Measurements from ENCODE around the gene PARL. TPM values are rescaled to one million over a fixed set of nuclear protein-coding genes. Genes with fewer than 3 reads are reported as not detected.

PARL gene
- polyA plus RNA-seq, 1 of the 3 experiments (the other 2 are of a cell fraction): 50.1 TPM

- Histone ChIP-seq H4K20me1 (ENCODE audit: insufficient read depth) (no peaks in the 10 kb centered on the region), H3K4me3 (ENCODE audit: low read depth in 2 of 2, low read length in 1 of 2) (no peak overlapping the region), H3K9me2 (no peaks in the 10 kb centered on the region), H3K9me3 (no peaks in the 10 kb centered on the region), H2AFZ (ENCODE audit: low read depth) (no peak overlapping the region), H3K79me2 (ENCODE audit: insufficient read depth) (no peaks in the 10 kb centered on the region), H3F3A (replicated peaks; ENCODE audit: insufficient read depth) (no peaks in the 10 kb centered on the region), H3K4me2 (no peak overlapping the region), H3K27me3 (ENCODE audit: insufficient read depth) (no peaks in the 10 kb centered on the region), H3K4me1 (ENCODE audit: control insufficient read depth in 1 of 2, insufficient read depth in 2 of 2, low read depth in 1 of 2, low read length in 1 of 2) (no peaks in the 10 kb centered on the region), H3K36me3 (replicated peaks in 1 of 2; ENCODE audit: control insufficient read depth in 1 of 2, insufficient read depth in 2 of 2, low read length in 1 of 2) (no peaks in the 10 kb centered on the region), H3K9ac (no peak overlapping the region), H3K27ac (ENCODE audit: low read depth in 2 of 2, low read length in 1 of 2) (no peak overlapping the region)
- DNase-seq: no peak
- no peak for TF ChIP-seq MEF2A (IDR thresholded peaks at IDR 0.05; ENCODE audit: borderline replicate concordance, low read depth)
- TF ChIP-seq FOXJ3 (CRISPR knock-in tag; IDR thresholded peaks at IDR 0.05): no peak
- no peak for TF ChIP-seq ELF1 (IDR thresholded peaks at IDR 0.05)
- TF ChIP-seq GATA2 (CRISPR knock-in tag; IDR thresholded peaks at IDR 0.05): no peak
- TF ChIP-seq TCF12 (IDR thresholded peaks at IDR 0.05): no peak
- TF ChIP-seq POLR2AphosphoS5 (IDR thresholded peaks at IDR 0.05; ENCODE audit: low read depth, low read length): no peak
- TF ChIP-seq RXRA (IDR thresholded peaks at IDR 0.05; ENCODE audit: borderline replicate concordance, low read depth): no peak
- no peak for TF ChIP-seq SMC3 (IDR thresholded peaks at IDR 0.05; ENCODE audit: low read depth, low read length)
- TF ChIP-seq JUND (IDR thresholded peaks at IDR 0.05): no peak
- TF ChIP-seq REST (IDR thresholded peaks at IDR 0.05; ENCODE audit: low read depth, low read length): no peak
- no peak for TF ChIP-seq EP300 (IDR thresholded peaks at IDR 0.05; ENCODE audit: borderline replicate concordance in 1 of 2, low read depth in 1 of 2, low read length in 1 of 2)
- TF ChIP-seq, protein P1, sequence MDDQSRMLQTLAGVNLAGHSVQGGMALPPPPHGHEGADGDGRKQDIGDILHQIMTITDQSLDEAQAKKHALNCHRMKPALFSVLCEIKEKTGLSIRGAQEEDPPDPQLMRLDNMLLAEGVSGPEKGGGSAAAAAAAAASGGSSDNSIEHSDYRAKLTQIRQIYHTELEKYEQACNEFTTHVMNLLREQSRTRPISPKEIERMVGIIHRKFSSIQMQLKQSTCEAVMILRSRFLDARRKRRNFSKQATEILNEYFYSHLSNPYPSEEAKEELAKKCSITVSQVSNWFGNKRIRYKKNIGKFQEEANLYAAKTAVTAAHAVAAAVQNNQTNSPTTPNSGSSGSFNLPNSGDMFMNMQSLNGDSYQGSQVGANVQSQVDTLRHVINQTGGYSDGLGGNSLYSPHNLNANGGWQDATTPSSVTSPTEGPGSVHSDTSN (IDR thresholded peaks at IDR 0.05): no peak
- TF ChIP-seq RFX5 (IDR thresholded peaks at IDR 0.05; ENCODE audit: low read length): no peak
- TF ChIP-seq, protein P2, sequence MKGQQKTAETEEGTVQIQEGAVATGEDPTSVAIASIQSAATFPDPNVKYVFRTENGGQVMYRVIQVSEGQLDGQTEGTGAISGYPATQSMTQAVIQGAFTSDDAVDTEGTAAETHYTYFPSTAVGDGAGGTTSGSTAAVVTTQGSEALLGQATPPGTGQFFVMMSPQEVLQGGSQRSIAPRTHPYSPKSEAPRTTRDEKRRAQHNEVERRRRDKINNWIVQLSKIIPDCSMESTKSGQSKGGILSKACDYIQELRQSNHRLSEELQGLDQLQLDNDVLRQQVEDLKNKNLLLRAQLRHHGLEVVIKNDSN (IDR thresholded peaks at IDR 0.05; ENCODE audit: borderline replicate concordance, low read depth): no peak
- TF ChIP-seq IRF3 (IDR thresholded peaks at IDR 0.05; ENCODE audit: low read depth, low read length): no peak
- no peak for TF ChIP-seq RCOR1 (IDR thresholded peaks at IDR 0.05; ENCODE audit: low read length)
- no peak for TF ChIP-seq CTCF (IDR thresholded peaks at IDR 0.05)
- TF ChIP-seq TEAD4 (IDR thresholded peaks at IDR 0.05; ENCODE audit: borderline replicate concordance, insufficient read depth): no peak
- no peak for TF ChIP-seq NFIC (IDR thresholded peaks at IDR 0.05; ENCODE audit: borderline replicate concordance)
- ChIA-PET CTCF (interaction anchor here (1.6 to 1.7 kb wide), 2 partner anchors 10 to 26 kb away, joined by 4 to 6 read pairs; partner anchors contain the start of gene PARL), POLR2A (no interaction called here)
- 64% methylated on average over 5 of the region's 6 CpGs for WGBS (ENCODE audit: low lambda C conversion rate)
Observed at GRCh38 chr3:183911087-183911486, 26.4 kb upstream of the PARL start.

Data from SK-N-SH (cell line).